PFSK-1 (cell line): ENCODE data around the gene ARHGAP44.

Source experiments
- FOXP2 ChIP-seq: optimal IDR thresholded peaks from 2 replicates; pipeline ENCODE3; 2011; ENCODE audit warnings: borderline replicate concordance, control low read depth, inconsistent platforms; ENCODE audit not compliant: insufficient read depth; ENCODE audit errors: extremely low read length, extremely low read depth
- POLR2AphosphoS5 ChIP-seq: IDR thresholded peaks from 2 replicates; pipeline ENCODE4 v1.6.1; 2012; ENCODE audit warnings: low read depth, mild to moderate bottlenecking, control low read depth, low read length, moderate library complexity
- REST ChIP-seq, 2 experiments: IDR thresholded peaks; 2 replicates each; pipeline versions ENCODE4 v1.6.1 to v1.8.0; 2011 to 2012; ENCODE audit warnings: low read depth in 2 of 2, low read length in 2 of 2, control low read depth in 1 of 2, inconsistent platforms in 1 of 2, mild to moderate bottlenecking in 1 of 2, moderate library complexity in 1 of 2; ENCODE audit not compliant: insufficient read depth in 1 of 2
- SIN3A ChIP-seq: IDR thresholded peaks from 2 replicates; pipeline ENCODE4 v1.6.1; 2012; ENCODE audit warnings: mild to moderate bottlenecking, low read length, moderate library complexity, borderline replicate concordance; ENCODE audit not compliant: insufficient read depth
- TAF1 ChIP-seq: IDR thresholded peaks from 2 replicates; pipeline ENCODE4 v1.6.1; 2012; ENCODE audit warnings: low read length, control low read depth, borderline replicate concordance; ENCODE audit not compliant: insufficient read depth

The ARHGAP44 gene

GRCh38 chr17:12909511-12909910, 120.2 kb downstream of the ARHGAP44 start:
- TF ChIP-seq POLR2AphosphoS5 = no peak
- TF ChIP-seq FOXP2 = no peak
- no peak for TF ChIP-seq TAF1
- TF ChIP-seq SIN3A = no peak
- TF ChIP-seq REST (IDR thresholded peaks at IDR 0.05; ENCODE audit: insufficient read depth in 1 of 2, low read depth in 2 of 2, low read length in 2 of 2) = no peak

- TF ChIP-seq REST (IDR thresholded peaks at IDR 0.05; ENCODE audit: insufficient read depth in 1 of 2, low read depth in 2 of 2, low read length in 2 of 2) = no peak
- TF ChIP-seq FOXP2 = no peak
- no peak for TF ChIP-seq POLR2AphosphoS5
- no peak for TF ChIP-seq SIN3A
- TF ChIP-seq TAF1 = no peak
These were observed 121.9 kb downstream of the ARHGAP44 start for GRCh38 chr17:12911239-12911638.

GRCh38 chr17:12917399-12917798, 128.1 kb downstream of the ARHGAP44 start:
- TF ChIP-seq TAF1 = no peak
- TF ChIP-seq POLR2AphosphoS5 = no peak
- no peak for TF ChIP-seq REST (IDR thresholded peaks at IDR 0.05; ENCODE audit: insufficient read depth in 1 of 2, low read depth in 2 of 2, low read length in 2 of 2)
- TF ChIP-seq FOXP2 = no peak
- no peak for TF ChIP-seq SIN3A

- no peak for TF ChIP-seq REST (IDR thresholded peaks at IDR 0.05; ENCODE audit: insufficient read depth in 1 of 2, low read depth in 2 of 2, low read length in 2 of 2)
- TF ChIP-seq TAF1 = no peak
- TF ChIP-seq SIN3A = no peak
- TF ChIP-seq FOXP2 = no peak
- no peak for TF ChIP-seq POLR2AphosphoS5
These were observed 128.8 kb downstream of the ARHGAP44 start for GRCh38 chr17:12918142-12918541.

GRCh38 chr17:12922120-12922519, 132.8 kb downstream of the ARHGAP44 start:
- no peak for TF ChIP-seq FOXP2
- TF ChIP-seq SIN3A = no peak
